B cell (primary cell): ENCODE results near the gene CCDC70. TPM values are rescaled to one million over a fixed set of nuclear protein-coding genes. Genes with fewer than 3 reads are reported as not detected.

Source experiments
- ATAC-seq: fragments of 200-7000 bp; cut with Tn5 transposase; one replicate; pipeline ENCODE4 v1.10.0; 2021; ENCODE audit warnings: low read depth, mild to moderate bottlenecking, moderate number of reproducible peaks, moderate library complexity
- CTCF ChIA-PET: fragments of 350-600 bp; sonication (Branson Sonifier 250); formaldehyde crosslinking; loops from one replicate; lab custom pipeline; 2021; ENCODE audit warnings: antibody characterized with exemption, inconsistent platforms; lab: Charles Lee
- POLR2A ChIA-PET: fragments of 350-600 bp; sonication (Branson Sonifier 250); formaldehyde crosslinking; loops from one replicate; lab custom pipeline; 2021; ENCODE audit warnings: antibody characterized with exemption; lab: Charles Lee
- DNase-seq: peaks from one replicate; pipeline ENCODE4 v3.0.0; 2013
- H2AFZ ChIP-seq: 2 replicates; pipeline ENCODE4 v1.6.1; 2012; ENCODE audit warnings: mild to moderate bottlenecking, low read depth, low read length; ENCODE audit not compliant: insufficient read depth, poor library complexity, severe bottlenecking
- H3K27ac ChIP-seq, 2 donors: 1 replicate in 1 of 2; 2 replicates in 1 of 2; pipeline ENCODE4 v1.5.1; 2012 to 2013; ENCODE audit warnings: low read length in 2 of 2, mild to moderate bottlenecking in 2 of 2, moderate library complexity in 1 of 2
- H3K27me3 ChIP-seq, 4 experiments: fragments of 200-600 bp in 1 of 4; sonication (generic) in 1 of 4; replicated peaks in 1 of 4; 1 replicate in 2 of 4; 2 replicates in 2 of 4; pipeline versions ENCODE4 v1.6.1 to v1.7.0; 2013 to 2016; ENCODE audit warnings: low read length in 3 of 4, mild to moderate bottlenecking in 2 of 4, mixed read lengths in 1 of 4, moderate library complexity in 1 of 4; ENCODE audit not compliant: insufficient read depth in 4 of 4, control insufficient read depth in 3 of 4; ENCODE audit errors: control extremely low read depth in 1 of 4
- H3K36me3 ChIP-seq, 2 experiments: replicated peaks in 1 of 2; 1 replicate in 1 of 2; 2 replicates in 1 of 2; pipeline versions ENCODE4 v1.6.1 to v1.7.1; 2013; ENCODE audit warnings: low read length in 1 of 2; ENCODE audit not compliant: insufficient read depth in 2 of 2, control insufficient read depth in 1 of 2; ENCODE audit errors: control extremely low read depth in 1 of 2, extremely low read depth in 1 of 2
- H3K4me1 ChIP-seq, 2 donors: fragments of 200-600 bp in 1 of 2; sonication (generic) in 1 of 2; 1 replicate in 1 of 2; 2 replicates in 1 of 2; pipeline versions ENCODE4 v1.5.1 to v1.6.1; 2013 to 2017; ENCODE audit warnings: low read length in 2 of 2; ENCODE audit not compliant: control insufficient read depth in 2 of 2, insufficient read depth in 2 of 2
- H3K4me2 ChIP-seq: replicated peaks from 2 replicates; pipeline ENCODE3; 2012; ENCODE audit warnings: mild to moderate bottlenecking, low read depth, low read length; ENCODE audit not compliant: poor library complexity, severe bottlenecking
- H3K4me3 ChIP-seq, 5 experiments: fragments of 200-600 bp in 1 of 5; sonication (generic) in 1 of 5; 1 replicate in 3 of 5; 2 replicates in 2 of 5; pipeline versions ENCODE4 v1.5.1 to v1.7.0; 2011 to 2016; ENCODE audit warnings: low read length in 4 of 5, mild to moderate bottlenecking in 4 of 5, low read depth in 2 of 5, control low read depth in 1 of 5, moderate library complexity in 1 of 5; ENCODE audit not compliant: insufficient read depth in 1 of 5; ENCODE audit errors: control extremely low read depth in 1 of 5, extremely low read depth in 1 of 5
- H3K79me2 ChIP-seq: fragments of 200-600 bp; sonication (generic); one replicate; pipeline ENCODE4 v1.6.0; 2016; ENCODE audit warnings: low read length; ENCODE audit not compliant: control insufficient read depth, insufficient read depth
- H3K9ac ChIP-seq: fragments of 200-600 bp; sonication (generic); 2 replicates; pipeline ENCODE4 v1.6.1; 2017; ENCODE audit warnings: mild to moderate bottlenecking, low read length, moderate library complexity
- H3K9me3 ChIP-seq, 3 donors: one replicate each; pipeline versions ENCODE4 v1.6.1 to v1.7.1; 2013; ENCODE audit warnings: low read length in 2 of 3; ENCODE audit not compliant: control insufficient read depth in 2 of 3, insufficient read depth in 1 of 3; ENCODE audit errors: control extremely low read depth in 1 of 3
- H4K20me1 ChIP-seq: 2 replicates; pipeline ENCODE4 v1.6.0; 2012; ENCODE audit warnings: mild to moderate bottlenecking, low read length; ENCODE audit not compliant: insufficient read depth, control insufficient read depth, poor library complexity, severe bottlenecking
- H3K27ac Mint-ChIP-seq: one replicate; pipeline ENCODE4 v1.8.0; 2021; ENCODE audit warnings: mixed read lengths
- H3K27me3 Mint-ChIP-seq: one replicate; pipeline ENCODE4 v1.8.0; 2021; ENCODE audit warnings: mixed read lengths
- H3K4me1 Mint-ChIP-seq: one replicate; pipeline ENCODE4 v1.8.0; 2021; ENCODE audit warnings: mixed read lengths
- H3K4me3 Mint-ChIP-seq: one replicate; pipeline ENCODE4 v1.8.0; 2021; ENCODE audit warnings: mixed read lengths
- H3K9me3 Mint-ChIP-seq: one replicate; pipeline ENCODE4 v1.8.0; 2022; ENCODE audit warnings: mixed read lengths; ENCODE audit not compliant: insufficient read depth
- CTCF ChIP-seq: fragments of 200-600 bp; IDR thresholded peaks from one replicate; pipeline ENCODE4 v1.8.0; 2022; ENCODE audit warnings: antibody characterized with exemption, mild to moderate bottlenecking
- EZH2 ChIP-seq: IDR thresholded peaks from 2 replicates; pipeline ENCODE4 v1.6.1; 2012; ENCODE audit warnings: borderline replicate concordance, low read depth, mild to moderate bottlenecking, moderate library complexity, low read length; ENCODE audit not compliant: insufficient read depth, poor library complexity, severe bottlenecking
- WGBS: methylation state at CpG from one replicate; pipeline ENCODE4 v1.1.5; 2013; ENCODE audit warnings: missing lambda C conversion rate; ENCODE audit not compliant: insufficient coverage; 5-methylcytosine and 5-hydroxymethylcytosine counted together
- intact Hi-C: fragments of 100-400 bp; cut with micrococcal nuclease; formaldehyde crosslinking; loops from one replicate; pipeline ENCODE4 v1.10.0; 2022
- polyA plus RNA-seq: library from polyadenylated mRNA; depleted of rRNA; stranded (reverse); fragments of >200 nt; gene quantifications from 2 replicates; pipeline ENCODE4 v1.2.3, GENCODE V29; 2012
- total RNA-seq, 2 donors: library from RNA; stranded (reverse); fragments of 120-200 nt in 1 of 2; gene quantifications; 1 replicate in 1 of 2; 2 replicates in 1 of 2; pipeline versions ENCODE4 v1.2.3 to v1.2.4, GENCODE V29; 2013 to 2022

The CCDC70 gene
- total and polyA plus RNA-seq, 2 donors (not counting 1 experiment from before 2014, with no cell fraction given): not detected

- no peaks in the 10 kb centered on the region for H3K9me3 ChIP-seq
- H3K79me2 ChIP-seq: no peaks in the 10 kb centered on the region
- peaks cover 22% of the 10 kb centered on the region for H3K27me3 Mint-ChIP-seq
- no peak for DNase-seq
- no peak for ATAC-seq
- WGBS: 95% methylated on average over 5 of the region's 10 CpGs
- no peak overlapping the region for H3K9ac ChIP-seq
- peaks cover under 1 to 21% of the 10 kb centered on the region in 2 donors for H3K4me1 ChIP-seq
- ChIA-PET POLR2A (interaction anchor here (1.1 kb wide), 1 partner anchor 19 kb away, joined by 6 read pairs; no protein-coding TSS in a partner anchor), CTCF (interaction anchor here (1.1 to 6.3 kb wide), 4 partner anchors 10 to 390 kb away, joined by 3 to 125 read pairs (median 8); partner anchors contain the start of gene TMEM272)
- H3K27ac ChIP-seq: no peak overlapping the region
- H3K4me1 Mint-ChIP-seq: peaks cover 30% of the 10 kb centered on the region
- no peak overlapping the region for H3K4me3 Mint-ChIP-seq
- H4K20me1 ChIP-seq: no peaks in the 10 kb centered on the region
- H3K4me3 ChIP-seq: no peak overlapping the region
- H3K4me2 ChIP-seq: no peak overlapping the region
- H3K27ac Mint-ChIP-seq: no peak overlapping the region
- TF ChIP-seq CTCF (no peak), EZH2 (no peak)
- no peaks in the 10 kb centered on the region for H3K36me3 ChIP-seq
- H3K27me3 ChIP-seq: peaks cover 0 to 8% (median 0%) of the 10 kb centered on the region in 4 experiments
- no peak overlapping the region for H2AFZ ChIP-seq
- intact Hi-C loops: no loop called here
- no peaks in the 10 kb centered on the region for H3K9me3 Mint-ChIP-seq
These were observed 27.8 kb upstream of the CCDC70 start for GRCh38 chr13:51833980-51834379.

GRCh38 chr13:51834581-51835171, 27.1 kb upstream of the CCDC70 start:
- H3K4me3 Mint-ChIP-seq: no peak overlapping the region
- TF ChIP-seq CTCF (no peak), EZH2 (no peak)

More at GRCh38 chr13:51834581-51835171, 27.1 kb upstream of the CCDC70 start:
- CTCF ChIA-PET: interaction anchor here (0.7 to 6.3 kb wide), 6 partner anchors 10 to 391 kb away, joined by 3 to 125 read pairs (median 3); partner anchors contain the start of gene TMEM272
- peaks cover 0 to 15% of the 10 kb centered on the region in 2 donors for H3K4me1 ChIP-seq
- Mint-ChIP-seq H3K4me1 (peaks cover 24% of the 10 kb centered on the region), H3K9me3 (no peaks in the 10 kb centered on the region), H3K27me3 (peaks cover 18% of the 10 kb centered on the region), H3K27ac (no peak overlapping the region)
- peaks cover 0 to 11% (median 0%) of the 10 kb centered on the region in 4 experiments for H3K27me3 ChIP-seq
- DNase-seq (no peak), ATAC-seq (no peak)
- POLR2A ChIA-PET: interaction anchor here (1.1 kb wide), 1 partner anchor 19 kb away, joined by 6 read pairs; no protein-coding TSS in a partner anchor
- H3K79me2 ChIP-seq: no peaks in the 10 kb centered on the region
- H3K27ac ChIP-seq: no peak overlapping the region
- H3K9me3 ChIP-seq: no peaks in the 10 kb centered on the region
- no peak overlapping the region for H3K9ac ChIP-seq
- no peak overlapping the region for H3K4me3 ChIP-seq
- 73% methylated on average over 4 of the region's 7 CpGs for WGBS
- H2AFZ ChIP-seq: no peak overlapping the region
- intact Hi-C loops: no loop called here
- H4K20me1 ChIP-seq: no peaks in the 10 kb centered on the region
- no peaks in the 10 kb centered on the region for H3K36me3 ChIP-seq
- H3K4me2 ChIP-seq: no peak overlapping the region
